ENCODE results near the gene PTPRD.

GRCh38 chr9:8859416-8859815 lies 1753.4 kb downstream of the PTPRD start:
- no peak for TF ChIP-seq CTCF (conservative IDR thresholded peaks at IDR 0.05; ENCODE audit: low read length)
- TF ChIP-seq EZH2phosphoT487 (IDR thresholded peaks at IDR 0.05; ENCODE audit: borderline replicate concordance): no peak

All from Loucy (cell line).